HCT116 (cell line): ENCODE results near the gene EMC10.

Source experiments
- POLR2A ChIP-seq: IDR thresholded peaks from 2 replicates; pipeline ENCODE4 v1.7.0; 2011; ENCODE audit warnings: borderline replicate concordance; ENCODE audit not compliant: insufficient read depth, insufficient read length; ENCODE audit errors: extremely low read depth
- POLR2AphosphoS5 ChIP-seq: IDR thresholded peaks from 2 replicates; pipeline ENCODE4 v1.6.1; 2011; ENCODE audit warnings: mild to moderate bottlenecking, low read depth, low read length, moderate library complexity
- TF ChIP-seq, protein P1 (sequence below), 3 experiments: fragments of 200-600 bp in 1 of 3; sonication (generic) in 1 of 3; IDR thresholded peaks in 2 of 3; conservative IDR thresholded peaks in 1 of 3; 2 replicates each; pipeline ENCODE4 v1.5.1; 2012 to 2017; ENCODE audit warnings: low read depth in 2 of 3, low read length in 2 of 3, antibody characterized with exemption in 1 of 3, borderline replicate concordance in 1 of 3, control low read depth in 1 of 3, mild to moderate bottlenecking in 1 of 3, mixed read lengths in 1 of 3, mixed run types in 1 of 3, moderate library complexity in 1 of 3; ENCODE audit not compliant: insufficient read depth in 1 of 3

DNA sequence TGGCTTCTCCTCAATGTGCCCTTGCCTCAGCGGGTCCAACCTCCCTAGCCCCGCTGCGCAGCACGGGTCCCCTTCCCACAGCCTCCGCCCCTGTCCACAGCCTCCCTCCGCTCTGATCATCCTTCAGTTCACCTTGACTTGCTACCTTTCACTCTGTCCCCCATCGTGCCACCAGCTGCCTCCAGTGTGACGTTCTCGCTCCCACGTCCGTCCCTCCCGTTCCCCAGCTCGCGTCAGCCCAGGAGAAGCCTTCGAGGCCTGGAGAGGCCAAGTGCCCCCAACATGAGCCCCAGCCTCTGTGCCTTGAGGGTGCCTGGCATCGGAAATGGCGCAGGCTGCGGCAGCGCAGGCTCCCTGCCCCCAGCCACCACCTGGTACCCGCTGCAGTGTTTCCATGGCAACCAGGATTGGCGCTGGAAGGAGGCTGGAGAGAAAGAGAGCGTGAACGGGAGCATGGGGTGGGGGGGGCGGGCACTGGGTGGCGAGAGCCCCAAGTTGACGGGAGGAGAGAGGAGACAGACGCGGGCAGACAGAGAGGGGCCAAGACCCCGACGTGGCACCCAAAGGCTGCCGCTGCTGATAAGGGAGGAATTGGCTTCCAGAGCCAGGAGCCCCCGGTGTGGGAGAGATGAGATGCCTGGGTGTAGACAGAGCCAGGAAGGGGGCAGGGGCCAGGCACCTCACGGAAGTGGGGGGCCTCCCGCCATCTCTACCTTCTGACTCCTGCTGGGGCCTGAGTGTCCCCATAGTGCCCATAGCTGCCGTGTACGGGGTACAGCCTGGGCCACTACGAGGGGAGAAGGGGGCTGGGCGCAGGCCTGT, 38.2 kb downstream of the EMC10 start:
- no peak for TF ChIP-seq POLR2A
- TF ChIP-seq POLR2AphosphoS5, result no peak
- TF ChIP-seq, protein P1, sequence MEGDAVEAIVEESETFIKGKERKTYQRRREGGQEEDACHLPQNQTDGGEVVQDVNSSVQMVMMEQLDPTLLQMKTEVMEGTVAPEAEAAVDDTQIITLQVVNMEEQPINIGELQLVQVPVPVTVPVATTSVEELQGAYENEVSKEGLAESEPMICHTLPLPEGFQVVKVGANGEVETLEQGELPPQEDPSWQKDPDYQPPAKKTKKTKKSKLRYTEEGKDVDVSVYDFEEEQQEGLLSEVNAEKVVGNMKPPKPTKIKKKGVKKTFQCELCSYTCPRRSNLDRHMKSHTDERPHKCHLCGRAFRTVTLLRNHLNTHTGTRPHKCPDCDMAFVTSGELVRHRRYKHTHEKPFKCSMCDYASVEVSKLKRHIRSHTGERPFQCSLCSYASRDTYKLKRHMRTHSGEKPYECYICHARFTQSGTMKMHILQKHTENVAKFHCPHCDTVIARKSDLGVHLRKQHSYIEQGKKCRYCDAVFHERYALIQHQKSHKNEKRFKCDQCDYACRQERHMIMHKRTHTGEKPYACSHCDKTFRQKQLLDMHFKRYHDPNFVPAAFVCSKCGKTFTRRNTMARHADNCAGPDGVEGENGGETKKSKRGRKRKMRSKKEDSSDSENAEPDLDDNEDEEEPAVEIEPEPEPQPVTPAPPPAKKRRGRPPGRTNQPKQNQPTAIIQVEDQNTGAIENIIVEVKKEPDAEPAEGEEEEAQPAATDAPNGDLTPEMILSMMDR (IDR thresholded peaks at IDR 0.05 in 2 of 3, conservative IDR thresholded peaks at IDR 0.05 in 1 of 3; ENCODE audit: borderline replicate concordance in 1 of 3, insufficient read depth in 1 of 3, low read depth in 2 of 3, low read length in 2 of 3), result no peak
